CD4-positive, alpha-beta T cell treated with Interleukin-6 for 4 hours (primary cell): Measurements from ENCODE around the gene IP6K1.
A peak's percentile ranks its signal among the peaks of the same experiment; 100 is the strongest.
"Not testable (repeated sequence)": the region's sequence is repeated elsewhere in the genome, so short reads cannot be mapped to it uniquely, and the experiment has no call there.

Source experiments
- DNase-seq: peaks from one replicate; pipeline ENCODE4 v3.0.0-alpha.2; 2020; ENCODE audit warnings: mixed read lengths

The IP6K1 gene

DNA sequence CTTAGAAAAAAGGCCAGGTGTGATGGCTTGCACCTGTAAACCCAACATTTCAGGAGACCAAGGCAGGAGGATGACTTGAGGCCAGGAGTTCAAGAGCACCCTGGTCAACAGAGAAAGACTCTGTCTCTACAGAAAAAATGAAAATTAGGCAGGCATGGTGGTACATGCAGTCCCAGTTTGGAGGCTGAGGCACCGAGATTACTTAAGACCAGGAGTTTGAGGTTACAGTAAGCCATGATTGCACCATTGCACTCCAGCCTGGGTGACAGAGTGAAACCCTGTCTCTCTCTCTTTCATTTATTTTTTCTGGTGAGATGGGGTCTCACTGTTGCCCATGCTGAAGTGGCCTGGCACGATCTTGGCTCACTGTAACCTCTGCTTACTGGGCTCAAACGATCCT, 24.7 kb downstream of the IP6K1 start:
- DNase-seq = no peak

DNA sequence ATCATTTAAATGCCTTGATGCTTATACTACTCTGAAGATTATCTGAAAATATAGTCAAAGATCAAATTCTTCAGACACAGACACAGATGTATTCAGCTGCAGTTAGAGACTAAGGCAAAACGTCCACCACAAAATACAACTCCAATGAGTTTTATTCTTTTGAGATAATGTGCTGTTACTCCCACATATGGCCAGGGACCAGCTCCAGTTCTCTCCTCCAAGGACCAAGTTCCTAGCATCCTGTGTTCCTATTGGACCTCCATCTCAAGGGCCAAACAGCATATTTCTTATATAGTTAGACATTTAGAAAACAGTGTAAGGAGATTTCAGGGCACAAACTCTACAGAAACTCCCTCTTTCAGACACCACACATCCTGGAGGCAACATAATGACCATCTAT, 27.1 kb downstream of the IP6K1 start:
- no peak for DNase-seq

DNA sequence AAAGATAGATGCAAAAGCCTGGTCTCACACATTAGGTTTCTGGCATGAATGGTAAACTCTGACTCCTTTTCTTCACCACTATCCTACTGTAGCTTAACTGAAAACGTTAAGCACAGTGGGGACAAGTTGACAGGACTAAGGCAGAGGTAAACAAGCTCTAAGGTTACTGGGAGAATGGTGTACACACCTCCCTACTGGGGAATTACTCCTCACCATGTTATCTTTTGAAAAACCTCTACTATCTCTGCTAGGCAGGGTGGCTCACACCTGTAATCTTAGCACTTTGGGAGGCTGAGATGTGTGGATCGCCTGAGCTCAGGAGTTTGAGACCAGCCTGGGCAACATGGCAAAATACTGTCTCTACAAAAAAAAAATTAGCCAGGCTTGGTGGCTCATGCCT, 29.1 kb downstream of the IP6K1 start:
- DNase-seq = no peak

DNA sequence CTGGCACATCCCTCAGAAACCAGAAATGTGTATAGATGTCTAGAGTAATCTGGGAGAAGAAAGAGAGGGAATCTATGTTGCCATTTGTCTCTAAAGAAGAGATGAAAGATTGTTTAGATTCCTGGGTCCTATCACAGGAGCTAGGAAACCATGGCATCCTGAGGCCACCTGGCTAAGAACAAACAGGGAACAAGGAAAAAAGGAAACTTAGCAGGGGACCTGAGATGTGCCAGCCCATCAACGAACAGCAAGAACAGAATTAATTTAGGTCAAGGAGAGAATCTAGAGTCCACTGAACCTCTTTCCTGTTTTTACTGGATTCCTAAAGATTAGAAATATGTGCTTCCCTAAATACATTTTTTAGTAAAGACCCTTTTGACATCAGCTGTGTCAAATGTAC, 30.3 kb downstream of the IP6K1 start:
- no peak for DNase-seq

DNA sequence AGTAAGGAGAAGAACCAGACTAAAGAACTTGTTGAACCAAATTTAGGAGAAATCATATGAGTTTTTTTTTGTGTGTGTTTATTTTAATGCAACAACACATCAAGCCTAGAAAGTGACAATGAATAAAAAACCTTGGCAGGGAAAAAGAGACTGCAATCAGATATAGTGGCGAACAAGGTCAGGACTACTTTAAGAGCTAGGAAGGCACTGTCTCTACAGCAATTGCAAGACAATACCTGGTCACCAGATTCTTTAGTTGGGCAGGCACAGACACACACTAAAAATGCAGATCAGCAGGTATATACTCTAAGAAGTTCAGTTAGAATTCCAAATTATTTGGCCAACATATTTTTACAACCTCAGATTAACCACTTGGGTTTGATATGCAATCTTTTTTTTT, 31.8 kb downstream of the IP6K1 start:
- DNase-seq = no peak

DNA sequence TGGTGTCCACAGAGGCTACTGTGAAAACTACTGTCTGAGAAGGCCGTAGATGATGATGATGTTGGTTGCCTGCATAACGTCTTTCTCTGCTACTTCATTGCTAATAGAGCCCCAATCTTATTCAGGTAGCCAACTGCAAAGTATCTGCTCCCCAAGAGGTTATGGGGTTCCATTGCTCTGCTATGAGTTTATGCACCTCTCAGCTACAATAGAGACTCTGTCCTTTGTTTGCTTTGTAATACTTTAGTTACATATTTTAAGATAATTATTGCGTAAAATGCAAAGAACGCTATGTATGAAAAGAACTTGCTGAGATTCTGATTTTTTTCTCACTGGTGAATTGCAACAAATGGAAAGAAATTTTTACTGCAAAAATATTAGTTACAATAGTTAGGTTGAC, 34.8 kb downstream of the IP6K1 start:
- DNase-seq = no peak

DNA sequence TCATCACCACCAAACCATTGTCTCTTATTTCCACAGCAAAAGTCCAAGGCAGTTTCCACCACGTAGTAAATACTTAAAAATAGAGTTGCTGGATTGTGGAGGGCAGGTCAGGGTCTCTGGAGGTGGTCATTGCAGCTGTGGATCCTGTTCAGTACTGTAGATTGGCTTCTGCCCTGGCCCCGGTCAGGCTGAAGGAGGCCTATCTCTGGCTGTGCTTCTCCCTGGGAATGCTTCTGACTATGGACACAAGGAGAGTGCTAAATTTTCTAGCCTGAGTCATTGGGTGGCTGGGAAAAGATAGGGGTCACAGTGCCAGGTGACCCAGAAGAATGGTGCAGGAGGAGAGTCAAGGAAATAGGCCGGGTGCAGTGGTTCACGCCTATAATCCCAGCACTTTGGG, 36.3 kb downstream of the IP6K1 start:
- DNase-seq = no peak

DNA sequence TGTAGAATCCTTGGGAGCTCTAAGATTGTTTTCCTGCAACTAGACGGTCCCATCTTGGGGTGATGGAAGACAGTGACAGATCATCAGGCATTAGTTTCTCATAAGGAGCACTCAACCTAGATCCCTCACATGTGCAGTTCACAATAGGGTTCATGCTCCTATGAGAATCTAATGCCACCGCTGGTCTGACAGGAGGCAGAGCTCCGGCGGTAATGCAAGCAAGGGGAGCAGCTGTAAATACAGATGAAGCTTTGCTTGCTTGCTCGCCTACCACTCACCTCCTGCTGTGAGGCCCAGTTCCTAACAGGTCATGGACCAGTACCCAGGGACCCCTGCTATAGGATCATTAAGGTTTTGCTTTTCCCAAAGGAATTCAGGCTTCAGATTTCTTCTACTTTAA, 37.5 kb downstream of the IP6K1 start:
- DNase-seq = not testable (repeated sequence)

DNA sequence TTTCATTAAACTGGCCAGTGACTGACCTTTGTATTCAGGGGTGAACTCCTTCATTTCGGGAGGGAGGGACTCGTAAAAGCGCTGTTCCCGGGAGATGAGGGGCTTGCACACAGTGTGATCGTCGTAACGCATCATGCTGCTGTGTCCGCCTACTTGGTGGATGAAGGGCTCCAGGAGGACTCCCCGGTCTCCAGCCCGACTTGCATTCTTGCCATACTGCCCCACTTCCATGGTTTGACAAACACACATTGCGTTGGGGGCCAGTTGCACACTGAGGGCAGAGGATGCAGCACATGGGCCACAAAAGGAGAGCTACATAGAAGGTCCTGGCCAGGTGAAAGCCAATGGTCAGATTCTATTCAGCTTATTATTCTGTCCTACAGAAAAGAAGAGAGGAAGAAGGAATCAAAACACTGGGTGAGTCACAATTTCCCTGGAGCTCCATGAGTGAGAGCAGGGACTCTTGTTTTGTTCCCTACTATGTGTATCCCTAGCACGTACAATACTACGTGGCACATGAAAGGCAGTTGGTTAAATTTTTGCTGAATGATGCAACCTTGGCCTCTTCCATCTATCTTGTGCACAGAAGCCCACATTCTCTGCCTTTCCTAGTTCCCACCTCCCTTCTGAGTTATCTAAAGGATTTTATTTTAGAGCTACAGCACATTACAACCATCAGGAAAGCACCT, 38.4 kb downstream of the IP6K1 start:
- no peak for DNase-seq

DNA sequence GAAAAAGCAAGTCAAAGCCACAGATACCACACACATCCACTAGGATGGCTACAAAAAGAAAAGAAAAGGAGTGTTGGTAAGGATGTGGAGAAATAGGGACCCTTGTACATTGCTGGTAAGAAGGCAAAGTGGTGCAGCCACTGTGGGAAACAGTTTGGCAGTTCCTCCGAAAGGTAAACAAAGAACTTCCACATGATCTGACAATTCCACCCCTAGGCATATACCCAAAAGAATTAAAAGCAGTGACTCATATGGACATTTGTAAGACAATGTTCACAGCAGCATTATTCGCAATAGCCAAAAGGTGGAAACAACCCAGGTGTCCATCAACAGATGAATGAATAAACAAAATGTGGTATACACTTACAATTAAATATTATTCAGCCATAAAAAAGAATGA, 40.4 kb downstream of the IP6K1 start:
- no peak for DNase-seq

DNA sequence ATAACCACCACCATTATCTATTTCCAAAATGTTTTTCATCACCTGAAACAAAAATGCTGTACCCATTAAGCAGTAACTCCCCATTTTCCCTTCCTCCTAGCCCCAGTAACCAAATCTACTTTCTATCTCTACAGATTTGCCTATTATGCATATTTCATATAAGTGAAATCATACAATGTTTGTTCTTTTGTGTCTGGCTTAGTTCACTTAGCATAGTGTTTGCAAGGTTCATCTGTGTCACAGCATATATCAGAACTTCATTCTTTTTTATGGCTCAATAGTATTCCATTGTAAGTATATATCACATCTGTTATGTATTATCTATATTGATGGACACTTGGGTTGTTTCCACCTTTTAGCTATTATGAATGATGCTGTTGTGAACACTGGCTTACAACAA, 45.9 kb downstream of the IP6K1 start:
- no peak for DNase-seq

DNA sequence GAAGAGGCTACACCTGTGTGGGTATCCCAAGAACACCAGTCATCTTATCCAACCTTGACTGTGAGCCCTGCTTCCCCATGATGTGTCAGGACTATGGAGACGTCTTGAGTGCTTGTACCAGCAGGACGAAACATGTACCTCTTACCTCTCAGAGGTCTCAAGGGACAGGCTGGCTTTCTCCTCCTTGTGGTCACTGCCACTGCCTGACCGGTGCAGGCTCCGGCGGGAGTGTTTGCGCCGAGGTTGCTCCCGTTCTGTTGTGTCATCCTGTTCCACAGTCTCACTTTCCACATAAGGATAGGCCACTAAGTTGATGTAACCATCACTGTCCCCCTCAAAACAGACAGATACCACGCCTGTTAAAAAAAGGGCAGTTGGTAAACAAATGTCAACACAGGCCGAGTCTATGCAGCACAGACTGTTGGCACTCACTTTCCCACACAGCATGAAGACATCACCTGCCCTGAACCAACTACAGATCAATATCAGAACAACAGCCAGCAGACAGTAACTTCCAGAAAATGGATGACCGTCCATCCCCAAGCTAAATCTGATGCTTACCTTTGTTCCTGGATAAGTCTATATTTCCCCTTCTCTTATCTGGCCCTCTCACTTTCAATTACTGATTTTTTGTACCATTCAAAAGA, 48.2 kb downstream of the IP6K1 start:
- DNase-seq = no peak

DNA sequence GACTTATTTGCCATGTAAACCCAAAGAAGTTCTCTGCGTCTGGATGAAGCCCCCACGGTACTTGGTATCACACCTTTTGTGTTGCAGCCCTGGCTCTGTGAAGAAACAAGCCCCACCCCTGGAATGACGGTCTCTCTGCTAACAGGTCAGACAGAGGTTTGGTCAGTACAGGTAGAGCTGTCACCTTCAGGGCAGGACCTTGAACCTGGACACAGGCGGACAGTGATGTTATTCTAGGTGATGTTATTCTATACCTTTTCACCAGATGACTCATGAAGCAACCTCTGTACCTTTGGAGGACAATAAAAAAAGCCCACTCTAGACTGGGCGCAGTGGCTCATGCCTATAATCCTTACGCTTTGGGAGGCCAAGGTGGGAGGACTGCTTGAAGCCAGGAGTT, 51.6 kb downstream of the IP6K1 start:
- DNase-seq = no peak

DNA sequence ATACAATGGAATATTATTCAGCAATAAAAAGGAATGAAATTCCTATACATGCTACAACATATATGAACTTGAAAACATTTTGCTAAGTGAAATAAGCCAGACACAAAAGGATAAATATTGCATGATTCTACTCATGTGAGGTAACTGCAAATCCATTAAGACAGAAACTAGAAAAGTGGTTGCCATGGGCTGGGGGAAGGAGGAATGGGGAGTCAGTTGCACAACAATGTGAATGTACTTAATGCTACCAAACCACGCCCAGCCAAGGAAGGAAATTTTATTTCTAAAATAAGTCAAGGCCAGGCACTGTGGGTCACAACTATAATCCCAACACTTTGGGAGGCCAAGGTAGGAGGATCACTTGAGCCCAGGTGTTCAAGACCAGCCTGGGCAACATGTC, 52.8 kb downstream of the IP6K1 start:
- no peak for DNase-seq

DNA sequence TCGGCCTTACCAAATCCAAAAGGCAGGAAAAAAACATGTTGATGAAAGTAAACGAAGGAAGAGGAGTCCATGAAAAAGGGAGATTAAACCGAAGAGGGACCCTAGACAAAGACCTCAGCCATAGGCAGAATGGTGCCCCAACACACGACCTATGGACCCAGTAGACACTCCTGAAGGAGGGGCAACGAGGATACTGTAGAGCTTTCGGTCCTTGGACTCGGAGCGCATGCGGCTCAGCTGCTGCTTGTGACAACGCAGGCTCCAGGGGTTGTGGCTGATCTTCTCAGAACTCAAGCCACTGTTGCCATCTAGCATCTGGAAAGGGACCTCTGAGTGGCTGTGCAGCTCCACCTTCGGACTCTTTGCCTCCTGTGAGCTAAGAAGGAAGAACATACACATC, 53.7 kb downstream of the IP6K1 start:
- DNase-seq = no peak

DNA sequence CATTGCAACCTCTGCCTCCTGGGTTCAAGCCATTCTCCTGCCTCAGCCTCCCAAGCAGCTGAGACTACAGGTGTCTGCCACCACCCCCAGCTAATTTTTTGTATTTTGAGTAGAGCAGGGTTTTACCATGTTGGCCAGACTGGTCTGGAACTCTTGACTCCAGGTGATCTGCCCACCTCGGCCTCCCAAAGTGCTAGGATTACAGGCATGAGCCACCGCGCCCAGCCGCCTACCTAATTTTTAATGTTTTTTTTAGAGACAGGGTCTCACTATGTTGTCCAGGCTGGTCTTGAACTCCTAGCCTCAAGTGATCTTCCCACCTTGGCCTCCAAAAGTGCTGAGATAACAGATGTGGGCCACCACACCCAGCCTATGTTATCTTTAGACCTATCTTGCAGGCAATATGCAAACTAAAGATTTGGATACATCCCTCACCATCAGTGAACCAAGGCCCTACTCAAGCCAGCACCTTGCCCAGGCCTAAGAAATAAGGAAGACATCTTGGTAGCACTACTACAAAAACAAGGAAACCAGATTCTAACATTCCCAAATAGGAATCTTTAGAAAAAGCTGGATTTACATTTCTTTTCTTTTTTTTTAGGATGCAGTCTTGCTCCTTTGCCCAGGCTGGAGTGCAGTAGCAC, 56.3 kb downstream of the IP6K1 start:
- DNase-seq = no peak

DNA sequence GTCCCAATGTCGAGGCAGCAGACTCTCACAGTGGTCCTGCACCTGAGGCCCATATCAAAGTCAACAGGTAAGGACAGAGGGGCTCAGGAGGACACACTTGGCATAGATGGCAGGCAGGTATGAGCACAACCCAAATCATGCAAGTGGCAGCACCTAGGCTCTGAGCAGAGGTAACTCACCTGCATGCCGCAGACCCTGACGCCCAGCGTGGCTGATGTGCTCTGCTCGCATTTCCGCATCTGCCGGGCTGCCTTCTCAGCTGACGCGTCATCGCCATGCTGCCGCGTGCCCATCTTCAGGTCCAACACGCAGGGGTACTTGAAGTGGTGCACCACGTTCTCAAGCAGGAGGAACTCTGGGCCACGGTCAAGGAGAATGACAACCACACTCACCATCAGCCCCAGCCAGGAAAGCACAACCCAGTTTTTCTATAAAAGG, 58.4 kb downstream of the IP6K1 start:
- DNase-seq = no peak

DNA sequence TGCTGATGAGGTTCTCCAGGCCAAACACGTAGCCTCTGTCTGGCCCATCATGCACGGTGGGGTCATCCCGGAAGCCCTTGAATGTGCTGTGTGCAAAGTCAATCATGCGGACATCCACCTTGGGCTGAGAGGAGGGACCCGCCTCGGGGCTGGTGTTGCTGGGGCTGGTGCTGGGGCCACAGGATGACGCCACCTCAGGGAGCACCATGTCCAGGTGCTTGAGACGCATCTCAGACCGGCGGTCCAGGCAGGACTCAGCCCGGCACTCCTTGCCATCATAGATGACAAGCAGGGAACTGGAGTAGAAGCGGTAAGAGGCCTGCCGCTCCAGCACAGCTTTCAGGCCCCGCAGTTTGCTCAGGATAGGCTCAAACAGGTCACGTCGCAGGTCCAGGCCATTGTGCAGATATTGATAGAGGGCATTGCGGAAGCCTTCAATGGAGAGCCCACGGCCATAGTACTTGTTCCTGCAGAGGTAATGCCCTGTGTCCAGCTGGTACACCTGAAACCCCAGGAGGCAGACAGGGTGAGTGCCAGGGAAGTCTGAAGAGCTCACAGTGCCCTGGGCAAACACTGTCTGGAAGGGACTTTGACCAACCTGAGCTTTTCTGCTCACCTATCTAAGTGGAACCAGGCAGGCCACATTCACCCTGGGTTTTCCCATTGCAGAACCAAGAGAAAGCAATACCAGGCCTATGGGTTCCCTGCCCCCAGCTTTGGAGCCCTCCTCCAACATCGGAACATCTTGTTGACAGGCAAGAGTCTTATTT, 59.0 kb downstream of the IP6K1 start:
- DNase-seq = no peak

DNA sequence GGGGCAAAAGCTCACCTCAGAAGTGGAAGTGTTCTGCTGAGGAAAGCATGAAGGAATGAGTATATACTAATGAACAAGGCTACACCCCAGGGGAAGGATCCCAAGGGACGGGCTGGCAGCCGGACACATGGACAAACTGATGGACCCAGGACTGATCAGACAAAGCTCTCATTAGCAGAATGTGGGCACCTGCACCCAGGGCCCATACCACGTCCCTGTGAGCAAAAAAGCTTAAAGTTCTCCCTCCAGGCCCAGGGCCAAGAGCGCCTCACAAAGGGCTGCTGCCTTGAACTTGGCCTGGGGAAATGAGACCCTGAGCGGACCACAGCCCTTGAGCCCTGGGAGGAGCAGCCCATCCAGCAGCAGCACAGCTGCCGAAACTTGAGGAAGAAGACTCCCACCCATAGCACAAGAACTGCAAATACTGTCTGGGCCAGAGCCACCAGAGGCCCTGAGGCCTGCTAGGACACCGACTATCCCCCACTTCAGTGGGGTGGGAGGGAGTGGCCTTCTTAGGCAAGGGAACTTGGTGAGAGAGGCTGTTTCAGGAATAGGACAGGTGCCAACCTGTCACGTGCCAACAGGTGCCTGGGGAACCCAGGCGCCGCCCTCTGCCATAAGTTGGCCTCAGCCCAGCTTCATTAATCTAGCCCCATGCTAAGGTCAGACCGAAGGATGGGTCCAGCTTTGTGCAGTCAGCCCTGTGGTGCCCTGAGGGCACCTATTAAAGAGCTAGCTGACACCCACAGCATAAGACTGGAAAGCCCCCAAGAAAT, 60.2 kb downstream of the IP6K1 start:
- DNase-seq = no peak

DNA sequence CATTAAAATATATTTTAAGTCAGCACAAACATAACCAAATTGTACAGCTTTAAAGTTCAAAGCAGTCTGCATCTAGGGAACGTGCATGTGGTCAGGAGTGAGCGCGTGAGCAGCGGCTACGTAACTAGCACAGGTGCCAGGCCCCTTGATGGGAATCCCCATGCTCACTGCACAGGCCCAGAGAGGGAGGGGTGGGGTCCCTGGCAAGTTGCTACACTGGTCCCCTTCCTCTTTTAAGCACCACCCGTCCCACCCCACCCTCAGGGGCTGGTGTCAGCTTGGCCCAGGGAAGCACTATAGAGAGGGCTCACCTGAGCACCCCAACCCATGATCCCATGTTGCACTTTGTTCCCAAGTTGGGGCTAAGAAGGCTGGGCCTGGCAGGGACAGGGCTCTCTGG, 61.8 kb downstream of the IP6K1 start:
- peak; percentile 23 for DNase-seq

DNA sequence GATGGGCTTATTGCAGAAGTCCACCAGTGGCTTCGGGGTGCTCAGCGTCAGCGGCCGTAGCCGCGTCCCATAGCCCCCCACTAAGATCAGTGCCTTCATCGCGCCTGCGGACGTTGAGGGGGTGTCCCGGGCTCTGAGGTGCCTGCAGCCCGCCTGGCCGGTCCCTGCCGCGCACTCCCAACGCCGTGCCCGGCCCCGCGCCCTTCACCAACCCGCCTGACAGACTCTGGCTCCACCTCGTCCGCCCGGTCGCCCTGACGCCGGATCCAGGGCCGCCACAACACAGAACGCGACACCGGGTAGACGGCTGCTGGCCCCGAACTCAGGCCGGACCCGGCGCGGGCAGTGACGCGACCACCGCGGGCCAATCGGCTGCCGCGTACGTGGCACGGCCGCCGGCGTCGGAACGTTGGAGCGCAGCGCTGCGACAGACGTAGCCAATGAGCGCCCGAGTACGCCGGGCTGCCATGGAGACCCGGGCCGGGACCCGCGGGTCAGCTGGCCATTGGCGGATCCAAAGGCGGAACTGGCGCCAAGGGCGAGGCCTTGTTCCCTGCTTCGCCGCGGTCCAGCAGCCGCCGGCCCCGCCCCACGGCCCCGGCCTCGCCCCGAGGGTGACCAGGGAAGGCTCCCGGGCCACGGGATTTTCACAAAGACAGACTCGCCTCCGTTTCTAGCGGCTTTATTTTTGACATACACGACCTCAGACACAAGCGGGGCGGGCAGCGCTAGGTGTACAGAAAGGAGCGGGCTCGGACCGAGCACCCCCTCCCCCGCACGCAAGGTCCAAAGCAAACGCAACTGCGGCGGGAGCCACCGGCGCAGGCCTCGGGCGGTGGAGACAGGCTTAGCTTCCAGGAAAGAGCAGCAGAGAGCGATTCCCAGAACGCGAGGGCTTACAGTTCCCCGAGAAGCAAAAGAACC, 62.5 kb downstream of the IP6K1 start, which contains the start of gene GMPPB:
GMPPB (minus strand) TSS at position 324 of the 924 bp plus-strand sequence; CDS start at position 99, 225 bp downstream.
- peak; percentile 93 for DNase-seq

DNA sequence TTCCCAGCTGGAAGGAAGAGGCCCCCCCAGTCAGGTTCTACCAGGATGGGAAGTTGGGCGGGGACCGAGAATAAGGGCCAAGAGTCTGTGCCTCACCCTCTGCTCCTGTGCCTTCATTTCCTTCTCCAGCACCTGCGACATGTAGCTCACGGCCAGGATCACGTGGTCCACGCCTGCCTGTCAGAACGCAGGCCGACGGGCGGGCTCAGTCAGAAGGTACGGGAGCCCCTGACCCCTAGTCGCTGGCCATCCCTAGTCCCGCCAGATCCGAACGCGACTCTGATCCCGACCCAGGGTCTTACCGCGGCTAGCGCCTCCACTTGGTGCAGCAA, 63.1 kb downstream of the IP6K1 start:
- peak; percentile 64 for DNase-seq
